Astrocyte of the spinal cord (primary cell): Measurements from ENCODE around the gene SFRP4.
"Not testable (repeated sequence)": the region's sequence is repeated elsewhere in the genome, so short reads cannot be mapped to it uniquely, and the experiment has no call there.

ENCODE experiments used
- DNase-seq: peaks from one replicate; pipeline ENCODE4 v3.0.0; 2011; ENCODE audit warnings: low read depth, low spot score
- H3K4me3 ChIP-seq: 2 replicates; pipeline ENCODE4 v1.5.1; 2011; ENCODE audit warnings: low read depth, mild to moderate bottlenecking, low read length, moderate library complexity
- CTCF ChIP-seq: IDR thresholded peaks from 2 replicates; pipeline ENCODE4 v1.5.1; 2012; ENCODE audit warnings: low read depth, mild to moderate bottlenecking, low read length, inconsistent platforms
- in situ Hi-C: cut with HindIII; loops from 2 replicates; pipeline ENCODE4 v1.10.0; 2017; ENCODE audit warnings: low sequenced_read_pairs

The SFRP4 gene

DNA sequence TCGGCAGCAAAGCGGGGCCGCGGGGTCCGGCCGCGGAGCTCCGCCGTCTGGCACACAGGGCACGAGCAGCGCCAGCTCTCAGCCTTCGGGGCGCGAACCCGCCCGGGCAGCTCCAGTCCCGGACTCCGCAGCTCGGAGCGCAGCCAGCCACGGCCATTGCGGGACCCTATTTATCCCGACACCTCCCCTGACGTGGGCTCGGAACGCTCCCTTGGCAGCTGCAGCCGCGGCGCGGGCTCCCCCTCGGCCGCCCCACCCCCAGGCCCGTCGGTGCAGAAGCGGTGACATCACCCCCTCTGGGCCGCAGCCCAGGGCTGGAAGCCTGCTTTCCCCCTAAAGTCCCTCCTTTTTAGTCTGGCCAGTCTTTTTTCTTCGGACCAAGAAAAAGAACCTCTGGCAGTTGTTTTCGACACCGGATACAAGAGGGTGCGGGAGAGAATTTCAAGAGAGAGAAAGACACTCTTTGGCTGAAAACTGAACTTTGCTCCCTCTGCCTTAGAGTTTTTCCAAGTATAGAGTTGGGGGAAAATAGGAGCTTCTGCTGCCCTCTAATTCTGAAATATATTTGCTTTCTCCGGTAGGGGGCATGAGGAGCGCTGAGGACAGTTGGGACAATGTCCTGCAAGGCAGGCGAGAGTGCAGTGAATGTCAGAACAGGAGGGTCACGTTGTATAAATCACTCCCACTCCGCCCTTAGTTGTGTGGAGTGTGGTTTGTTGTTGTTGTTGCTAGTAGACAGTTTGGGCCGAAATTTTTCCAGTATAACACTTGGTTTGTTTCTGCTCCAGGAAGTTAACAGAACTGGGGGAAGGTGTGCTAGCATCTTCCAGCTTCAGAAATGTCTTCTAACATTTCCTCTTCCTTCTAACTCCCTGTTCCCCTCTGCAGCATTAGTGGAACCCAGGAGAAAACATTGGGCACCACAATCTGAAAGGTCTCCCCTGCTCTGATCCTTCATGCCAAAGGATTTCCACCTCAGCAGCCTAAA lies at the start of gene SFRP4:
TSS of gene SFRP4 (minus strand) at position 145 of the 988 bp plus-strand sequence. CDS start 280 bp downstream, outside the sequence.
- DNase-seq, result peak; percentile 88
- in situ Hi-C loops, result loop anchor here (25.0 kb wide), 1 partner anchor 295 kb away; no protein-coding TSS in a partner anchor
- peak within 1 kb of the TSS; percentile 60 for H3K4me3 ChIP-seq
- TF ChIP-seq CTCF, result peak; percentile 63

- no peak for DNase-seq
- in situ Hi-C loops, result no loop called here
- TF ChIP-seq CTCF, result no peak
Observed at GRCh38 chr7:37964196-37964595, 47.6 kb upstream of the SFRP4 start.

DNA sequence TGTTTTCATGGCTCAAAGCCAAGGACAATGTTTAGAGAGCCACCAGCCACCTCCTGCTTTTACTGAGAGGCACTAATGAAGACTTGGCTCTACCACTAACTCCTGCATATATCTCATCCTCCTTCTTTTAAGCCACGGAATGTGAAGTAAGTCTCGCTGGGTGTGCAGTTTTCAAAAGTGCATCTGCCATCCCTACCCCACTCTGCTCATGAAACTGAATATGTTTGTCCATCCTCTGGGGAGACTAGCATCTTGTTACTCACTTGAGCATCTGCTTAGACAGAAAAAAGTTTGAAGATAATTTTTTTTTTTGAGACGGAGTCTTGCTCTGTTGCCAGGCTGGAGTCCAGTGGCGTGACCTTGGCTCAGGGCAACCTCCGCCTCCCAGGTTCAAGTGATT lies 44.6 kb upstream of the SFRP4 start:
- in situ Hi-C loops, result no loop called here
- no peak for DNase-seq

More at GRCh38 chr7:37964196-37964595, 47.6 kb upstream of the SFRP4 start:
- no peak overlapping the region for H3K4me3 ChIP-seq

DNA sequence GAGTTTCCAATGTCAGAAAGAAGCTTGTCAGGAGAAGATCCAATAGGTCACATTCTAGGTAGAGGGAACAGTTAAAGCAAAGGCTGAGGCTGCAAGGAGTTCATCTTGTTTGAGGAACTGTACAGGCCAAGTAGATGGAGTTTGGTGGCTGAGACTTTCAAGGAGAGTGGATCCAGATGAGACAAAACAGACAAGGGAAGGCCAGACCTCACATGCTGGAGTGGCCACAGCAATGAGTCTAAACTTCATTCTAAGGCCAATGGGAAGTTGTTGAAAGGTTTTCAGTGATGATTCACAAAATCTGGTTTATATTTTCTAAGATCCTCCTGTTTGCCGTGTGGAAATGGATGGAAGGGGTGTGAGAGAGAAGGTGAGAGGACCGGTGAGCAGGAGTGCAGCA lies 43.9 kb upstream of the SFRP4 start:
- DNase-seq, result no peak
- in situ Hi-C loops, result no loop called here
- no peak for TF ChIP-seq CTCF
- no peak overlapping the region for H3K4me3 ChIP-seq

More for the DNA sequence above, 44.6 kb upstream of the SFRP4 start:
- TF ChIP-seq CTCF, result no peak
- no peak overlapping the region for H3K4me3 ChIP-seq

GRCh38 chr7:37957221-37957970 lies 40.8 kb upstream of the SFRP4 start:
- in situ Hi-C loops, result no loop called here
- DNase-seq, result no peak
- no peak overlapping the region for H3K4me3 ChIP-seq
- TF ChIP-seq CTCF, result no peak

GRCh38 chr7:37956791-37957190 lies 40.2 kb upstream of the SFRP4 start:
- no peak for DNase-seq
- no peak for TF ChIP-seq CTCF
- in situ Hi-C loops, result no loop called here
- H3K4me3 ChIP-seq, result no peak overlapping the region

DNA sequence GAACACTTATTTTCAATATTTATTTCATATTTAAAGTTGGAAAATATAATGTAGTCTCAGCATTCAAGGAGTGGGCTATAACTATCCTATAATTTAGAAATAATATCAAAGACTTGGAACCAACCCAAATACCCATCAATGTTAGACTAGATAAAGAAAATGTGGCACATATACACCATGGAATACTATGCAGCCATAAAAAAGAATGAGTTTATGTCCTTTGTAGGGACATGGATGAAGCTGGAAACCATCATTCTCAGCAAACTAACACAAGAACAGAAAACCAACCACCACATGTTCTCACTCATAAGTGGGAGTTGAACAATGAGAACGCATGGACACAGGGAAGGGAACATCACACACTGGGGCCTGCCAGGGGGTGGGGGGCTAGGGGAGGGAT lies 37.6 kb upstream of the SFRP4 start:
- DNase-seq, in situ Hi-C loops, H3K4me3 ChIP-seq: not testable (repeated sequence)
